GM11168 (cell line): ENCODE results near the gene CACNA2D1.

Source experiments
- in situ Hi-C: fragments of 300-500 bp; cut with MboI; formaldehyde crosslinking; loops from one replicate; pipeline ENCODE4 v1.12.0; 2022; ENCODE audit warnings: low sequenced_read_pairs; ENCODE audit not compliant: unreplicated experiment

CACNA2D1 gene

DNA sequence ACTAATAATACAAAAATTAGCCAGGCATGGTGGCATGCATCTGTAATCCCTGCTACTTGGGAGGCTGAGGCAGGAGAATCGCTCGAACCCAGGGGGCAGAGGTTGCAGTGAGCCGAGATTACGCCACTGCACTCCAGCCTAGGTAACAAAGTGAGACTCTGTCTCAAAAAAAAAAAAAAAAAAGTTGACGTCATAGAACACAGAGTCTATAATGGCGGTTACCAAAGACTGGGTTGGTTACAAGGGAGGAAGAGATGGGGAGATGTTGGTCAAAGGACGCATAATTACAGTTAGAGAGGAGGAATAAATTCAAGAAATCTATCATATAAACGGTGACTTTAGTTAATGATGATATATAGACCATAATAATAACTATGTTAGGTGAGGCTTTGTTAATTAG lies 364.1 kb downstream of the CACNA2D1 start:
- in situ Hi-C loops, result no loop called here

DNA sequence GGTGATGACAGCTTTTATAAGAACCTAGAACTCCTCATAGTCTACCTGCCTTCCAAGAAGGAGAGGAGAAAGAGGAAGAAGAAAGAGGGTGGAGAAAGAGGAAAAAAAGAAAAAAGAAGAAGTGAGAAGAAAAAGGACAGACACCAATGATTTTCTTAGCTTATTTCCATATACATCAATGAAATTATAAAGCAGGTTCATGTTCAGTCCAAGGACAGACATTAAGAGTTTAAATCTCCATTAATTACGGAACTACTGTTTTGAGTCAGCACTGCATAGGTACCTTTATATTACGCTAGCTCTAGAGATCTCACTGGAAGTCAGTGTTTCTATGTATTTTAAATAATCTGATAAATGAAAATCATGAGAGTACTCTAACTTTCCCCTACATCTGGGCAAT lies 364.8 kb downstream of the CACNA2D1 start:
- in situ Hi-C loops, result no loop called here

DNA sequence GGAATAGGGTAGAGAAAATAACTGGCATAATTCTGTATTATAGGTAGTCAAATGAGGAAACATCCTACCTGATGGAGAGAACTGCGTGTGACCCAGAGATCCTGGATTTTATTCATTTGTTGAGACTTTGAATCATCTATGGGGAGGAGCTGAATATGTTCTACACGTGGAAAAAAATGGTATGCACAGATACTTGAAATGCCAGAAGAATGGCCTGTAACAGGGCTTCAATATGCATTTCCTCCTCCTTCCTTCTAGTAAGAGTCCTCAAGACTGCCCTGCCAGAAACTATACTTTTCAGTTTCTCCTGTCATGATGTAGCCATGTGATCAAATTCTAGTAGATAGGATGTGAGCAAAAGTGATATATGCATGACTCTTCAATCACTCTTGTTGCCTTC lies 372.1 kb downstream of the CACNA2D1 start:
- in situ Hi-C loops, result no loop called here

DNA sequence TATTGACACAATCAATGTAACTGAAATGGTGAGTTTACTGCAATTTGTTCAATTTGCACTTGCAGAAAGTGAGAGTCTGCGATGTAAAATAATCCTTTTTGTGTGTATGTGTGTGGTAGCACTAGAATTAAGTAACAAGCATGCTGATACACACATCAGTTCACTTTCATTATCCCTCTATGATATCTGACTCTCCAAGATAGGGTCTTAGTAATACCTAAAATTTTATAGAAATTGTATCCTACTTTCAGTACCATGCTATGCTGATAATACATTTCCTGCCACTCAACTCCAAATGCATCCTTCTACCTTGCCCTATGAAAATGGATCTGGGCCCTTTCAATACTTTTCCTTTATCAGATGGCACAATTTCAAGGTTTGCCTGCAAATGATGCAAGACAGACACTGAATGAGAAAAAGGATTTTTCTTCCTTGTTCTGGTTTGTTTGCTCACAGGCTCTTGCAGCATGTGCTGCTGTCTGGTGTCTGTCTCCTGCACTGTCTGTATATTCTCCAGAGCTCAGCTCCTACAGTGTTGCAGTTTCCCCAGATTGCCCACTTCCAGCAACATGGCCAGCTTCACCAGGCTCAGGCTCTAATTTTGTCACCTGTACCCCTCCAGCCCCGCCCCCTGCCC lies 375.8 kb downstream of the CACNA2D1 start:
- in situ Hi-C loops, result no loop called here

DNA sequence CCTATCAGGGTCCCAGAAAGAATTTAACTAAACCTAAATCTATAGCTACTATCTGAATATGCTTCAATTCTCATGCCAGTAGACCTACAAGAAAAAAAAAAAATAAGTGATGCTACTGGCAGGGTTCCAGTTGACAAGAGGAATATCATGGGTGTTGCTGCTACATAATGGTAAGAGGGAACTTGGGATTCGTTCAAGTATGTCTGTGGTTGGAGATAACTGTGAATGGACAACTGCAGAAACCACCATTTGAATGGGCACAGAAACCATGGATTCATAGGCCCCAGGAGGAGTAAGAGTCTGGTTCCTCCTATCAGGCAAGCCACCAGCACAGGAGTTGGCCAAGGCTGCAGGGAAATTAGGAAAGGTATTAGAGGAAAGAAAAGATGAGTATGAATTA lies 386.1 kb downstream of the CACNA2D1 start:
- in situ Hi-C loops, result no loop called here

DNA sequence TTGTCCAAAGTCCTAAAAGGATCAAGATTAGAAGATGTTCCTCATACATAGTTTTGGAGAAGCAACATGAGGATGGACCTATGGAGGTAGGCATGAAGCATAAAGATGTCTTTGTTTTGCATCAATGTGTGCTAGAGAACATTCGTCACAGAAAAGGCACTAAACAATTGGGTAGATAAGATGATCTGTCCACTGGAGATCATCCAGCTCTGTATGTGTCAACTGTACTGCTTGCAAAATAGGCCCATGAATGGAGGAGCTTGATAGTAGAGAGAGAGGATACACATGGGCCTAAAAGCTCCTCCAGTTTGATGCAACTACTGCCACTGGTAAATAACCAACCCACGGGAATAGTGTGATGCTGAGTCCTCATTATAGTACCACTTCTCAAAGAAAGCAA lies 387.3 kb downstream of the CACNA2D1 start:
- in situ Hi-C loops, result no loop called here

DNA sequence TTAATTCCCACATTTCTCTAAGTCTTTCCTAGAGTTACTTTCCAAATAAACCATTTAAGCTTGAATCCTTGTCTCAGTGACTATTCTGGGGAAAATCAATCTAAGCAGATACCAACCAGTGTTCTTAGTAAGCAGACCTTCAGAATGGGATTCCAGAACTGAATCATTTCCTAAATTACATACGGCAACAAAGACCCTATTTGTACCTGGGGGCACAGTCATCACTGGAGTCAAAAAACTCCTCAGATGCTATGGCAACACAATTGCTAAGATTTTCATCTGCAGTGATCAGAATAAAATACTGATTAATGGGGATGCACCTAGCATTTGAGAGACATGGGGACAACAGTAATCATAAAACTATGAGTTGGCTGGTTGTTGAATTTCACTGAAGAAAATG lies 389.0 kb downstream of the CACNA2D1 start:
- in situ Hi-C loops, result no loop called here

DNA sequence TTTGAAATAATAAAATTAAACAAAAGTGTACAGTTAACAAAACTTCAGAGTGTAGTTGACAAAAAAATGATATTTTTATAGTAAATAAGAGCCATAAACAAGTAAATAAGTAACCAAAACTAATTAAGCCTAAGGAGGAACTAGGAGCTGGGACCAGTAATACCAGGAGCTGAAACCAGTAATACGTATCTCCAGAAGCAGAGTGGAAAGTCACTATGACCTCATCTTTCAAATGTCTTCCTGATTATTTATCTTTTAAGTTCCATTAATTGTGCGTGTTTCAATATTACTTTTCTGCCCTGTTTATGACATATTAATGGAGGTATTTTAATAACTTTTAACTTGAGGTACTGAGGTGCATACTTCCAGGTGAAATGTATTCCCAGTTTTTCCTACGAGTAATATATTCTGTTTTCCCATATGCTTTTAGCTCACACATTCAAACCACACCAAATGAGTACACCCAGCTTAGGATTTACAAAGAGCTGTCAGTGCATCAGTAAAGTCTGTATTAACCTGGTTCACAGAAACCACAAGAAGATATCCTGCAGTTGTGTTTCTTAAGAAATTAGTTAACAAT lies 390.0 kb downstream of the CACNA2D1 start:
- in situ Hi-C loops, result no loop called here

DNA sequence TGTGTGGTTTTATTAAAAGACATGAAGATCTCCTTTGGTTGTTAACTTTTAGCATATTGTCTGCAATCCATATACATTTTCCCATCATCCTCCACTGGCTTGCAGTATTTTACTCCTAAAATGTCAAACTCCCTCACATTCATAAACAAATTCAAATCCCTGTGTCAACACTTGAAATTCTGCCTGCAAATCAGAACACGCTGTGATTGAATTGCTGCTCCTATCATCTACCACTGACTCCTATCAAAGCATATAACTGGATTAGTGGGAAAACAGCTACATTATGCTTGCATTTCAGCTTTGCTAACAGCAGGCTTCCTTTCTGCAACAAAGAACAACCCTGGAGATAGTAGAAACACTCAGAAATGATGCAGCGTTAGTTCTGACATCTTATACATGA lies 392.0 kb downstream of the CACNA2D1 start:
- in situ Hi-C loops, result no loop called here

DNA sequence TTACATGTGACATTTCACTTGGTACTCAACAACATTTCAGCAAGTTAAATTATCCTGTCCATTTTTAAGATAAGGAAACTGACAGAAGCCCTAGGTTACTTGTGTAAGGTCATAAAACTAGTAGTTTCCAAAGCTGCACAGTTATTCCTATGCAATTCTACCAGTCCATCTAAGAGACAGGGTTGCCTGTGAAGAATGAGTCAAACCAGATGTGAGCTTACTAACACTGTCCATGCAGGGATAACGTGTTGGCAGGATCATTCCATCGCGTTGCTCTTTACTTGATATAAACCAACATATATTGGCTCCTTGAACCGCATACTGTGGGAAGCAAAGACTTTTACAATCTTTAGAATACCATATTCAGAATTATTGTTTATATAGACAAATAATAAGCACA lies 392.8 kb downstream of the CACNA2D1 start:
- in situ Hi-C loops, result no loop called here

DNA sequence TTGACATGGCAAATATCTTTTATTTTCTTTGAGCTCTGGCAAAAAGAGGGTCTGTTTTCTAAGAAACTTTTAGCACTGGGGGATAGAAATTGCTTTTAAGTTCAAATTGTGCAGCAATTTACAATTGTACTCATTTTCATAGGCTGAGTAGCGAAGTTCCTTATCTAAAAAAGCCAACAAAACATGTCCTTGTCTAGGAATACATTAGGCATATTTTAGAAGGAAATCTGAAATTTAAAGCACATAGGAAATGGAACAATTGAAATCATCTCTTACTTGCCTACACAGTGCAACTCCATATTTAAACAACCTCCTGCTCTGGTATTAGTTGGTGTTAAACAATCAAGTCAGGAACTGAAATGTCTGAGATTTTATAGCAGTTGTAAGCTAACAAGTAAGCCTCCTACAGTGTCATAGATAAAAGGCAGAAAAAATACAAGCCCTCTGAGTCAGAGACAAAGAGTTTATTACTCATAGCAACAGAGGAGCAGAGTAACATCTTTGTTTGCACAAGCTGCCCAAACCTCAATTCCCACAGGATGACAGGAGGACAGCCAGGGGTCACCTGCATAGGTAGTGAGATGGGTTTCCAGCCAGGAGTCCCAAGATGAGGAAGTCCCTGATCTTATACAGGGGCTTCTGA lies 393.6 kb downstream of the CACNA2D1 start:
- in situ Hi-C loops, result loop anchor here (25.0 kb wide), 1 partner anchor 512 kb away; no protein-coding TSS in a partner anchor

DNA sequence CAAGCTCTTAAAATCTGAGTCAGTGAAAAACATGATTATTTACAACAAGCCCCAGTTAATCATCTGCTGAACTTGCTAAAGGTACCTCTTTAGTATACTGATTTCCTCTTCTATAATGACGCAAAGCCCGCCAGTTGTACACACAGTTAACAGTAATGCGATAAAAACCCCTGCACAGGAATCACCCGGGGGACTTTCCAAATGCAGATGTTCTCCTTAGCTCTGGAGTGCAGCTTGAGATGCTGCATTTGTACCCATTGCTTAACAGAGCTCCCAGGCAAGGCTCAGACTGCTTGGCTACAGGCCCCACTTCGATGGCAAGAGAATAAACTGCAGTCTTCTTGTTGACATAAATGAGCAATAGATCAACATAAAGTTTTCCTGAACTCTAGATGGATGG lies 394.1 kb downstream of the CACNA2D1 start:
- in situ Hi-C loops, result loop anchor here (25.0 kb wide), 1 partner anchor 513 kb away; no protein-coding TSS in a partner anchor

DNA sequence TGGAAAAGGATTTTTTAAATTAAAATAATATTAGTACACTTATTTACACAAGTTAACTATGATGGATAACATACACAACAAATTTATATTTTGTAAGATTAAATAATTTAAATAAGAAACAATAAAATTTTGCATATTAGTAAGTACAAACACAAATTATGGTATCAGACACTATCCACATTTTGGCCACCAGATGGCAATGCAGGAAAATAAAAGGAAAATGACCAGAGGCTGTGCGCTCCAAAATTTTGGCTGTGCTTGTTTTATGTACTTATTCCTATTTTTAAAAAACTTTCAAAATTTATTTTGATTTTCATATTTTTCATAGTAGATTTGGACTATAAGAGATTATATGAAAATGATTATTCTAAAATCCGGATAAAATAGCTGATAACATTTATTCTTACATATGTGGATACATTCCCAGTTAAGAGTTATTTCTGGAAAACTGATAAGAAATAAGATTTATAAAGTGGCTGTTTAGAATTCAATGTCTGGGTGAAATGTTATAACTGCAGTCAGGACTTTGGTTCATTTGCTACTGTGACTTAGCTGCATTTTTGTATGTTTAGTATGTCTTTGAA lies 399.0 kb downstream of the CACNA2D1 start:
- in situ Hi-C loops, result loop anchor here (25.0 kb wide), 1 partner anchor 518 kb away; no protein-coding TSS in a partner anchor

DNA sequence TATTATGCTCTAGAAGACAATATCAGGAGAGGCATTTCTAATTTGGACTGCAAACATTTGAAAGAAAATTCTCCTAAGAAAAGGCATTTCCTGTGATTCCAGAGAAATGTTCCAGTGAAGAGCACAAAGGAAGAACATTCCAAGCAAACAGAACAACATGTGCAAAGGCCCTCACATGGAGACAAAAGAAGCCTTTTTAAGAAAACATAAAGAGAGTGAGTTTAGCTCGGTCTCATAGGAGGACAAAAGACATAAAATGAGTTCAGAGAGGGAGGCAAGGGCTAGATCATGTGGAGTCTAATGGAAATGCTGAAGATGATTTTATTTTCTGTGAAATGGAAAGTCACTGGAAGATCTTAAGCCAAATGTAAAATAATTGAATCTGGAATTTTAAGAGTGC lies 404.0 kb downstream of the CACNA2D1 start:
- in situ Hi-C loops, result loop anchor here (10.0 to 25.0 kb wide), 2 partner anchors 523 to 535 kb away; no protein-coding TSS in a partner anchor

DNA sequence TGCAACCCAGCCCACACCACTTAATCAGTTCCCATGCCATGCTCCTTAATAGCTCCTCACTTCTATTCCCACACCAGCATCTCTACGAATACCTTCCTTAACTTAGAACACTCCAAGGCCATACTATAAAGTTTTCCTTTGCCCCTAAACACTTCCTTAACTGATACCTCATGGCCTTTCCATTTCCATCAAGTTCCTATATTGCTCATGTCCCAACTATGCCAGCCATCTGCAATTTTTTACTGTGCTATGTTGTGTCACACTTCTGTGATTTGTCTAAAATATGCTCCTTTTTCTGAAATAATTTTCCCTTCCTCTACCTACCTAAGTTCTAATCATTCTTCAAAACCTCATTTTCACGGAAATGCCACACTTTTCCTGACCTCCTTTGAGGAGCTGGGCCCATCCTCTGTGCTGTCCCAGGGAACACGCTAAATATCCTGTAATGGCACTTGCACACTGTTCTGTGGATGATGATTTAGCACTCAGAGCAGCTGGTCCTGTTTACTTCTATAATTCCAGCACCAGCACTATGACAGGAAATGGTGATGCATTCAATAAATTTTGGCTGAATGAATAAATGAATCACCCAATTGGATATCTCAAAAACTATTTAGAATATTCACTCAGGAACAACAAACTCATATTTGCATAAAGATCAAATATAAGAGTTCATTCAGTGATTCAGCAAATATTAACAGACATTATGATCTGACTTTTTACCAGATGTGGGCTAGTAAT lies 407.3 kb downstream of the CACNA2D1 start:
- in situ Hi-C loops, result loop anchor here (10.0 to 25.0 kb wide), 2 partner anchors 526 to 532 kb away; no protein-coding TSS in a partner anchor

DNA sequence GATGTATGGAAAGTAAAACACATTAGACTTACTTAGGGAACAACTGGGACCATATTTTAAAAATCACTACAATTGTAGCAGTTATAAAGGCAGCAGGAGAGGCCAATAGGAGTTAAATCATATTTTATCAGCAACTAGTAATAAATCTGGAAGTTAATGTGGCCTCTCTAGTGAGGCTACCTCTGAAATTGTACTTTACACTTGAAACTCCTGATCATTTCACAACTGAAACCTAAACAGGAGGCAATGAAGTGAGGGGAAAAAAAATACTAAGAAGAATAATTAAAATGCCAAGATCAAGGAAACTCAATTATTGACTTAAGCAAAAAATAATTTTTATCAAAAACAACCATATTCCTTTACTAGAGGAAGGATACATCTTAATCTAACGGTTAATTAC lies 408.1 kb downstream of the CACNA2D1 start:
- in situ Hi-C loops, result loop anchor here (10.0 to 25.0 kb wide), 2 partner anchors 527 to 531 kb away; no protein-coding TSS in a partner anchor

DNA sequence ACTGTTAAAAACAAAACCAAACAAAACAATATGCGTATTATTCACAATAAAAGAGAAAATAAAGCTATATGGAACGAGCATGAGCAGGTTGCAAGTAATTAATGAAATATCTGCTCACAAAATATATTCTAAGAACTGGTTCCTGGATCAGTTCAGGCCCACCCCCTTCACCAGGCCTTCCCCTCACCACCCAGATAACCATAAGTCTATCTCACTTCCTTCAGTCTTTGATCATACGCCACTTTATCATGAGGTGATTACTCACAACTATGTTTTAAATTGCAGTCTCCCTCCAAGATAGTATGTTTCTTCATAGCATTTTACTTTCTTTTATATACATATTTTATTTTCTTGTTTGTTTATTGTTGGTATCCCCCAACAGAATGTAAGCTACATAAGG lies 410.7 kb downstream of the CACNA2D1 start:
- in situ Hi-C loops, result loop anchor here (10.0 to 25.0 kb wide), 2 partner anchors 528 to 529 kb away; no protein-coding TSS in a partner anchor

DNA sequence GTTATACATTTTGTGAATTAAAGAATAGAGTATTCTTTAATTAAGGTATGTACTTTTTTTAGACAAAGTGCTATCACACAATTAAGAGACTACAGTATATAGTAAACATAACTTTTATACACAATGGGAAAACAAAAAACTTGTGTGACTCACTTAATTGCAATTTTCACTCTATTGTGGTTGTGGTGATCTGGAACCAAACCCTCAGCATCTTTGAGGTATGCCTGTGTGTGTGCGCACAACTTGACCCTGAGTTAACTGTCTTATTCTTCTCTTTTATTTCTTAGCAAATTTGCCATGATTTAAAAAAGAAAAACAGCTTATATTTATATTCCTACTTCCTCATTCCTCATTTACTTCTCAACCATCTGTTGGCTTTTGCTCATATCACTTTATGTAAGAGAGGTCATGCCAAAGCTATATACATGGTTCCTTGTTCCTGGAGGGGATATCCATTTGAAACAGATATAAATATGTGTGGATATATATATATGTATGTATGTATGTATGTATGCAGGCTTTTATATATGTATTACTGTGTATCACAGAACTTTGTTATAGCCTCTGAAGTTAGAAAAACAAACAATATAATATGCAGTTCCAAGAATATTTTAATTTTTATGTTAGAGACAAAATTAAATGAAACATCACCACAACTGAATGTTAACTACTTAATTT lies 414.2 kb downstream of the CACNA2D1 start:
- in situ Hi-C loops, result loop anchor here (25.0 kb wide), 1 partner anchor 533 kb away; no protein-coding TSS in a partner anchor

DNA sequence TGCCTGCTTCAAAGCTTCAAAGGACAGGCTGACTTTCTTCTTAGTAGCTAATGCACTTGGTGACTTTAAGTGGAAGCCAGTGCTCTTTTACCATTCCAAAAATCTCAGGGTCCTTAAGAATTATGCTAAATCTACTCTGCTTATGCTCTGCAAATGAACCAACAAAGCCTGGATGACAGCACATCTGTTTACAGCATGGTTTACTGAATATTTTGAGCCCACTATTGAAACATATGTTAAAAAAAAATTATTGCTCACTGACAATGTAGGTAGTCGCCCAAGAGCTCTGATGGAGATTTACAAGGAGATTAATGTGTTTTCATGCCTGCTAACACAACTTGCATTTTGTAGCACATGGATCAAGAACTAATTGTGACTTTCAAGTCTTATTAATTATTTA lies 415.5 kb downstream of the CACNA2D1 start:
- in situ Hi-C loops, result loop anchor here (25.0 kb wide), 1 partner anchor 534 kb away; no protein-coding TSS in a partner anchor

DNA sequence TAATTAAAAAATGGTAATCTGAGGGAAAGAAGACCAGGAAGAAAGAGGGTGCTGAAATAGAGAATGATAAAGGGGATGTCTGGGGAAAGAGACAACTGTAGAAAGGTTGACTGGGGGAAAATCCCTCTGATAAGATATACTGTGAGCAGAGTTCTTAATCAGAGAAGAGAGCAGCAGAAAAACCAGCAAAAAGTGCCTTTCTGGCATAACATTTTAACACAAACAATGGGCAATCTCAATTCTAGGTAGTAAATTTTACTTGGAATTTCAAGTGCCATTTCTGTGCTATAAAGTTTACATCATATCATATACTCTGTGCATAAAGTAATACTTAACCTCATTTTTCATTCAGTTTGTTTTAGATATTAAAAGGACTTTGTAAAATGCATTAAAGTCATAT lies 421.9 kb downstream of the CACNA2D1 start:
- in situ Hi-C loops, result no loop called here
